GM19240 (cell line): Measurements from ENCODE around the gene ABLIM1.

Experiments
- DNase-seq: peaks from one replicate; pipeline ENCODE4 v3.0.0; 2011; ENCODE audit warnings: low spot score; ENCODE audit not compliant: insufficient read length

Gene ABLIM1

GRCh38 chr10:114584419-114584818 lies 73.7 kb downstream of the ABLIM1 start:
- DNase-seq = no peak

- DNase-seq = no peak
These were observed 77.0 kb downstream of the ABLIM1 start for GRCh38 chr10:114581071-114581470.

GRCh38 chr10:114577133-114577532 lies 80.9 kb downstream of the ABLIM1 start:
- no peak for DNase-seq

- no peak for DNase-seq
These were observed 81.4 kb downstream of the ABLIM1 start for GRCh38 chr10:114576716-114577115.

- DNase-seq = no peak
These were observed 82.0 kb downstream of the ABLIM1 start for GRCh38 chr10:114576132-114576487.

- DNase-seq = no peak
These were observed 82.5 kb downstream of the ABLIM1 start for GRCh38 chr10:114575417-114576131.

GRCh38 chr10:114573330-114574045 lies 84.6 kb downstream of the ABLIM1 start:
- DNase-seq = no peak

GRCh38 chr10:114571316-114571999 lies 86.6 kb downstream of the ABLIM1 start:
- no peak for DNase-seq

- no peak for DNase-seq
These were observed 92.0 kb downstream of the ABLIM1 start for GRCh38 chr10:114566064-114566463.

- no peak for DNase-seq
These were observed 93.0 kb downstream of the ABLIM1 start for GRCh38 chr10:114565066-114565465.

- no peak for DNase-seq
These were observed 97.0 kb downstream of the ABLIM1 start for GRCh38 chr10:114561008-114561523.

- DNase-seq = no peak
These were observed 97.9 kb downstream of the ABLIM1 start for GRCh38 chr10:114560144-114560543.

- DNase-seq = no peak
These were observed 98.4 kb downstream of the ABLIM1 start for GRCh38 chr10:114559636-114560035.

- DNase-seq = no peak
These were observed 100.2 kb downstream of the ABLIM1 start for GRCh38 chr10:114557854-114558253.

- DNase-seq = no peak
These were observed 101.6 kb downstream of the ABLIM1 start for GRCh38 chr10:114556236-114557122.

- no peak for DNase-seq
These were observed 104.6 kb downstream of the ABLIM1 start for GRCh38 chr10:114553436-114553835.

GRCh38 chr10:114552050-114552449 lies 106.0 kb downstream of the ABLIM1 start:
- no peak for DNase-seq

- no peak for DNase-seq
These were observed 106.5 kb downstream of the ABLIM1 start for GRCh38 chr10:114551636-114551972.

- no peak for DNase-seq
These were observed 107.1 kb downstream of the ABLIM1 start for GRCh38 chr10:114550756-114551635.

- DNase-seq = no peak
These were observed 109.4 kb downstream of the ABLIM1 start for GRCh38 chr10:114548662-114549061.
